HG03066 (cell line): ENCODE results near the gene PTOV1.

Experiments
- ATAC-seq: cut with Tn5 transposase; IDR thresholded peaks from one replicate; pipeline ENCODE4 v1.9.1; 2021; ENCODE audit warnings: low read depth; ENCODE audit not compliant: unreplicated experiment

The PTOV1 gene

DNA sequence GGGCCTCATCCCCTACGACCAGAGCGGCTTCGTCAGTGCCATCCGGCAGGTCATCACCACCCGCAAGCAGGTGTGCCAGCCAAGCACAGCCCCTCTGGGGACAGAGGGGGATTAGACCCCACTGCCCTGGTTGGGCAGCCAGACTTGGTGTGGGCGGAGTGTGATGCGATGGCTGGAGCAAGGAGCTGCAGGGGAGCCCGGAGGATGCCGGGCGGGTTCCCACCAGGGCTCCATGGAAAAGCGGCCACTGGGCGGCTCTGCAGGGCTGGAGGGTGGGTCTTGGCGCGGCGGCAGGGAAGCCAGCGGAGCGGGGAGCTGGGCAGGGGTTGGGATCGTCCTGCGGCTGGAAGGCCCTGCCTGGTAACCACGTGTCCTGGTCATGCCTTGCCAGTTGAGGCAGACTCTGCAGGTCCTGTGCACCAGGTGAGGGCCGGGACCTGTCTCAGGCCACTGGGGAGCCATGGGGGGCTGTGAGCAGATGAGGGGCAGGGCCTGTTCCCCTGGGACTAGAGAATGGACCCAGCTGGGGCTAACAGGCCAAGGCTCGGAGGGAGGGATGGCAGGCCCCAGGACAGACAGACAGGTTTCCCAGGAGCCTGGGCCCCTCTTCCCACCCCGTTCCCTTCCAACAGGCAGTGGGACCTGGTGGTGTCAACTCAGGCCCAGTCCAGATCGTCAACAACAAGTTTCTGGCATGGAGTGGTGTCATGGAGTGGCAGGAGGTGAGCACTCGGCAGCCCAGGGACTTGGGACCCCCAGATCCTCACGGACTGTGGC lies 6.3 kb downstream of the PTOV1 start:
- no peak for ATAC-seq

GRCh38 chr19:49857838-49858087 lies 6.8 kb downstream of the PTOV1 start:
- no peak for ATAC-seq

GRCh38 chr19:49858088-49858985 lies 7.4 kb downstream of the PTOV1 start:
- ATAC-seq, result no peak

DNA sequence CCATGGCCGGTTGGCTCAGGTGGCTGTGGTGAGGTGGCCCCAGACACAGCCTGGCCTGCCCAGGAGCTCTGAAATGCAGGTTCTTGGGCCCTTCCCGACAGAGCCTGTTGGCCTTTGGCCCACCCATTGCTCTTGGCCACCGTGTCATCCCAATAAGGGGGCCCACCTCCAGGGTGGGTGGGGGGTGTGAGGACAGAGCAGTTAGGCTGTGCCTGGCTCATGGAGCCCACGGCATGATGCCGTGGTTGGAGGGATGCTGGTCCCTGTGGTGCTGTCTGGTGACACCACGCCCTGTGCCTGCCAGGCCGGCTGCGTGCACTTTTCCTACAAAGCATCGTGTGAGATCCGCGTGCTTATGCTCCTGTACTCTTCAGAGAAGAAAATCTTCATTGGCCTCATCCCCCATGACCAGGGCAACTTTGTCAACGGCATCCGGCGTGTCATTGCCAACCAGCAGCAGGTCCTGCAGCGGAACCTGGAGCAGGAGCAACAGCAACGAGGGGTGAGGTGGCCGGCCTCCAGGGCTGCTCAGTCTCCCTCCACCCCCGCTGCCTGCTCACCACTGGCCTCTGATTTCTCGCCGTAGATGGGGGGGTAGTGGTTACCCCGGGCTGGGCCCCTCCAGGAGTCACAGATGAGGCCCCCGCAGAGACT lies 8.8 kb downstream of the PTOV1 start:
- ATAC-seq, result no peak

- ATAC-seq, result no peak
These were observed 9.6 kb downstream of the PTOV1 start for GRCh38 chr19:49860336-49861102.

DNA sequence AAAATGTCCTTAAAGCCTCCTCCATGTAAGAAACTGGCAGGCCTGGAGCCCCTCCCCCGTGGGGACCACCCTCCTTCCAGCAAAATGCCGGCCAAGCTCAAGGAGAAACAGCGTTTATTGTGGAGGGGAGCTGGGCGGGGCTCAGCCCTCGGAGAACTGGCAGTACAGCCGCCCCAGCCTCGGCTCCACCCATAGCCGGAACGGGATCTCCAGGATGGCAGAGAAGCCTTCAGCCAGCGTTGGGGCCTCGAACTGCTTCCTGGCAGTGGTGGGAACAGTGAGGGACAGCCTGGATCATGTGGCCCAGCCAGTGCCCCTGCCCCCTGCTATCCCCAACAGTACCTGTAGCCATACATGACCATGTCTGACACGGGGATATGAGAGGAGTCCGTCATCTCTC lies 10.1 kb downstream of the PTOV1 start:
- no peak for ATAC-seq

DNA sequence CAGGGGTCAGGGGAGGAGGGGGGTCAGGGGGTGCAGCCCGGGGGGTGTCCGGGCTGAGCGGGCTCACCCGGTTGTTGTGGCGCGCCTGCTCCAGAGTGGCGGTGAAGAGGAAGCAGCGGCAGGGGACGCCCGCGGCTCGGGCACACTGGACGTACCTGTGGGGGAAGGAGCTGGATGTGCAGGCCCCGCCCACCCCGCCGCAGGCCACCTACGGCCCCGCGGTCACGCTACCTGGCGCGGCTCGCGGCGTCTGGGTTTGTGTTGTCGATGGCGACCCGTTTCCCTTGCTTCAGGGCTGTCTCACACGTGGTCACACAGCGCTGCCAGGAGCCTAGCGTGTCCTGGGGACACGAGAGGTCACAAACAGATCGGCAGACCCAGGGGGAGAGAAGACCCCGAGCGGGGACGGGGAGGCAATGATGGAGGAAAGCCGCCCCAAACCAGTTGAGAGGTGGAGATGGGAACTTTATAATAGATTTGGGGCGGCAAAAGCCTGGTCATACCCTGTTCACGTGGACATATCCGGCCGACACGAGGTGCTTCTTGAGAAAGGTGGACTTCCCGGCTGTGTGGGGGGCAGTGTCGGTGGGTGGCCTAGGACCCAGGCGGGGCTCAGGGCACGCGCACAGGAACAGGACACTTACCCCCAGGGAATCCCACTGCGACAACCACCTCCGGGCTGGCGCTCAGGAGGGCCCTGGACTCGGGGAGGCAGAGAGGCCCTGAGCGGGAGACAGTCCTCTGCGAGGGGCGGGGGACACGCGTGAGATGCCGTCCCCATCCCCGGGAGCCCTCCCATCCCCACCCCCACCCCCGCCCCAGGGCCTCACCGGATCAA lies 10.8 kb downstream of the PTOV1 start:
- ATAC-seq, result no peak

DNA sequence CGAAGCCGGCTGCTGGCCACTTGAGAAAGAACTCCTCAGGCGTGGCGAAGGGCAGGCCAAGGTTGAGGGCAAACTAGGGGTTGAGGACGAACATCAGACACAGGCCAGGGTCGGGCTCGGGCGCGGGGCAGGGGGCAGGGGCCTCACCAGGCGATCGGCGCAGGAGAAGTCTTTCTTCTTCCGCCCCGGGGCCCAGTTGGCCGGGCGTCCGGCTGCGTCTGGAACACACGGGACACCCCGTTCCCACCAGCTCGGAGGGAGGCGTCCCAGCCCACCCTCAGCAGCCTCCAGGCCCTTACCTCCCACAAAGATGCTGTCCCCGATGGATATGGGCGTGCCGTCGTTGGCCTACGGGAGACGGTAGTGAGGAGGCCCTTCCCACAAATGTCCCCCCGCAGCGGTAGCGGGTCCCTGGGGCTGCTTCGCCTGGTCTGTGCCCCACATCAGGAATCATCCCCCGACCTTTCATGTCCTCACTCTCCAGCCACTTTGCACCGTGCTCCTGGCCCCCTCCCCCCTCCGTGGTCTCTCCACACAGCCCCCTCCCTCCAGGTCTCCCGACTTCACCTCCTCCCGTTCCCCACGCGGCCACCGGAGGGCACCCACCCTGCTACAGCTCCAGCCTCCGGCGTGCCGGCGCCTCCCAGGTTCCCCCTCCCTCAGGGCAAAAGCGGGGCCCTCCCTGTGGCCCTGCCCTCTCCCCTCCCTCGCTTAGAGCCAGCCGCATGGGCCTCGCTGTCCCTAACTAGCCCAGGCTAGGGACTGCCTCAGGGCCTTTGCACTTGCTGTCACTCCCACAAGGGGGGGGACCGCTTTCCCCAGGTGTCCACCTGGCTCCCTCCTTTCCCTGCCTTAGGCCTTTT lies 11.7 kb downstream of the PTOV1 start:
- ATAC-seq, result no peak

GRCh38 chr19:49863254-49863934 lies 12.4 kb downstream of the PTOV1 start:
- no peak for ATAC-seq

GRCh38 chr19:49863935-49864320 lies 13.0 kb downstream of the PTOV1 start:
- ATAC-seq, result no peak

DNA sequence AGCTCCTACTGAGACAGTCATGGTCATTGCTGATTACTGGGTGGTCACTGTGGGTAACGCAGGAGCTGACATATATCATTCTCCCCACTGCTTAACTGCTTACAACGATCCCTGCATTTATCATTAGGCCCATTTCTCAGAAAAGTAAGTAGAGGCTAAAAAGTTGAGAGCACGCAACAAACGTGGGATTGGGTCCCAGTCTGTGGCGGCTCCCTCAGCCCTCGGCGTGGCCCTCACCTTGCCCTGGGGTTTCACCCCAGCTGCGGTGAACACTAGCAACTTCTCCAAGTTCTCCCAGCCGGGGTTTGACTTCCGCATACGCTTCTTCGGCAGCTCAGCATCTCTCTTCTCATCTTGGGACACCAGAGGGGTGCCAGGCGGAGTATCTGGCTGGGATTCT lies 13.9 kb downstream of the PTOV1 start:
- no peak for ATAC-seq

GRCh38 chr19:49866933-49867782 lies 16.2 kb downstream of the PTOV1 start, which contains the start of gene PNKP:
TSS of gene PNKP (minus strand) at chr19:49867576. CDS start at chr19:49867204, 372 bp downstream.
- ATAC-seq, result peak; percentile 39

DNA sequence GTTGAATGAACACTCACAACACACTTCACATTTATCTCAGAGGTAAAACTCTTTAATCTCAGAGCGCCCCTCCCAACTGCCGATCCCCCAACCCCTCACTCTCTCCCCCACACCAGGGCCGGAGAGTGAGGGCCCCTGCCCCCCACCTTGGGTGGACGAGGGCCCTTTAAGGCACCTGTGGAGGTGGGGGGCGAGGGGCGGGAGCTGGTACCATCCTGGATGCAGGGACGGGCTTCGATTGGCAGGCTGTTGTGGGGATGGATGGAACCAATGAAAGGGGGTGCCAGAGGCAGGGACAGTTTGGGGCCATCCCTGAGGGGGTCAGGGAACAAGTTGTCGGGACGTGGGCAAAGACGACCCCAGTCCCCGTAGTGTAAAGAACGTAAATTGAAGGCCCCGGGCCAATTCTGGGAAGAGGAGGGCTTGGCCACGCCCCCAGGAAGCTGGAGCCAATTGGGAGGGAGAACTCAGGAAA lies 18.1 kb downstream of the PTOV1 start:
- ATAC-seq, result no peak

DNA sequence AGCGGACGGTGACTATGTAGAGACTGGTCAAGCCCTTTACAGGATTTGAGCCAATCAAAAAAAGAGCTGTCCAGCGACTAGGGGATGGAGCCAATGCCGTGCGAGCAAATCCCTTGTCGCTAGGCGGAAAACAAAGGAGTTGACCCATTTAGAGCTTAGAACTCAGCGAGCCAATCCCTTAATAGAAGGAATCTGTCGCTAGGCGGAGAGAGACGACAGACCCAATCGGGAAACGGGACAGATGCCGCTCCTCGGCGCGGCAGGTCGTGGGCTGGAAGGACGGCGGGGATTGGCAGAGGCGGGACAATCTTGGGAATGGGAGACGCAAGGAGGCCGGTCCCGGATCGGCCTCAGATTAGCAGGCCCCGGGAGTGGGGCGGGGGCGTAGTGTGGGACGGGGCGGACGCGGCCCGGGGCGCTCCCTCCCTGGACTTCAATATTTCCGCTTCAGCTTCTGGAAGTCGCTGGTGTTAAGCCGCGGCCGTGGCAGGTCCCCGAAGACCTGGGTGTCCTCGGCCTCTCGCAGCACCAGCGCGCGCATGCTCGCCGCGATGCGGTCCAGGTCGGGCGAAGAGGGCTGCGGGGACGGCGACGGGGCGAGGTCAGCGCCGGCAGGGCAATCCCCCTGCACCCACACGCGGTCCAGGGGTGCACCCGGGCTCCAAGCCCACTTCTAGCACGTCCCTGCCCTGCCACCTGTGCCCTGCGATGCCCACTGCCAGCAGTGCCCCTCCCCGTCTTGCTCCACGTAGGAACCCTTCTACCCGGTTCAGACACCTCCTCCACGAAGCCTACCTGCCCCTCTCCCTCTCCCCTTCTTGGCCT lies 18.7 kb downstream of the PTOV1 start:
- peak; percentile 61 for ATAC-seq

DNA sequence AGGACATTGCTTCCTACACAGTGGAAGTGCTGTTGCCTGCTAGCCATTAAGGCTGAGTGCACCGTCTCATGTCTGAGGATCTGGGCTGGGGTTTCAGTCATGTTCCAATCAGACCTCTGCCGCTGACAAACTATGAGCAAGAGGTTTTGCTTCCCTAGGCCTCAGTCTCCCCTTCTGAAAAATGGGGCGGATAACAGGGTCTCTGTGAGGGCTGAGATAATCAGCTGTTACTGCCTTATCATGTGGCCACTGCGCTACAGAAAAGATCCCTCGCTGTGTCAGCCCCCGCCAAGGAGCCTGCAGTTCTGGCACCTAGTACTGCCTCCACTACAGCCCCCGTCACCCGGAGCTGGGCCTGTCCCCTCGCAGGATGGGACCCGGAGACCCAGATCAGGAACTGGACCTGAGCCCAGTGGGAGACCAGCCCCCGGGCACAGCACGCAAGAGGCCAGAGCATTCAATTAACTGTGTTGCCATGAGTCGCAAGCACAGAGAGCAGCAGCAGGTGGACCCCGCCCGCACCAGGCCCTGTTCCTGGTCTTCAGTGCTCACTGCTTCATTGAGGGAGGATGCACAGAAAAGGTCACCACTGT lies 19.4 kb downstream of the PTOV1 start:
- no peak for ATAC-seq

- no peak for ATAC-seq
These were observed 20.5 kb downstream of the PTOV1 start for GRCh38 chr19:49871349-49871985.
